Raji (cell line): Measurements from ENCODE around the gene UGGT2.

Experiments used
- POLR2A ChIP-seq: IDR thresholded peaks from 2 replicates; pipeline ENCODE4 v1.6.1; 2011; ENCODE audit warnings: low read depth, low read length, control low read depth; ENCODE audit not compliant: insufficient read depth

The UGGT2 gene

DNA sequence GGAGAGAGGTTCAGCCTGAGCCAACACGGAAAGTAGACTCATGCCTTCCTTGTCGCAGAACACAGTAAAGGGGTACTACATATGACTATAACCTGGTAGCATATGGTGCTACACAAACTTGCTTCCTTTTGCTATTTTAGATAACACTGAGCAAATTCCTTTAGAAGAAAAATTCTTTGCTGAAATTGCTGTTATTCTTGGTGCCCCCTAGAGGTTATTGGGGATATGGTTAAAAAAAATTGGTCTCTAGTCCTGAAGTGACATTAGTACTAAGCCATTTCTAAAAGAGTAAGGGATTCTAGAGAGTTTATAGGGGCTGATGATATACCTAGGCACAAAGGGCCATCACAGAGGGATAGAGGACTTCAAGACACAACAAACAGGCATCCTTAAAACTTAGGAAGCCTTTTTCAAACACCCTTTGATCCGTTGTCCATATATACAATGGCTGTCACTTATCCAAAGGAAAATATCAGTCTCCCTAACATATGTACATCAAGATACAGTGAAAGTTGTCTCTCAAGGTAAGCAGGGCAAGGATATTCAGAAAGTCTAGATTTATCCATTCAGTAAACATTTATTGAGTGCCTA lies 22.8 kb upstream of the UGGT2 start:
- TF ChIP-seq POLR2A: no peak

GRCh38 chr13:96072392-96072791 lies 19.2 kb upstream of the UGGT2 start:
- TF ChIP-seq POLR2A: no peak

DNA sequence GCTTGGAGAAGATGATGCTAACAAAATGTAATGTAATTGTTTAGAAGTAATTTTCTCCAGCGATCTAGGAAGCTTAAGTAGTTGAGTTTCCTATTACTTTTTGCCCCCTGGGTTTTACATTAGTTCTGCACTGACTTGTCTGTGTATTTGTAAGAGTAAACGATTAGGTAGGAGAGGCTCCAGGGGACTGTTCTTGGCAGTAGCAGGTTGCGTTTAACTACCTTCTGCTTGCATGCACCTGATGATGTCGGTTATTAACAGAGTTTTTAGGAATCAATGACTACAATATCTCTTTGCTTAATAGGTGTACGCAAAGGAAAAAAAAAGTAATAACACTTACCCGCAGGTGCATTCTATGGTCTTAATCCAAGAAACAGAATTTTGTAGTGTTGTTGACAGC lies 18.3 kb upstream of the UGGT2 start:
- no peak for TF ChIP-seq POLR2A

DNA sequence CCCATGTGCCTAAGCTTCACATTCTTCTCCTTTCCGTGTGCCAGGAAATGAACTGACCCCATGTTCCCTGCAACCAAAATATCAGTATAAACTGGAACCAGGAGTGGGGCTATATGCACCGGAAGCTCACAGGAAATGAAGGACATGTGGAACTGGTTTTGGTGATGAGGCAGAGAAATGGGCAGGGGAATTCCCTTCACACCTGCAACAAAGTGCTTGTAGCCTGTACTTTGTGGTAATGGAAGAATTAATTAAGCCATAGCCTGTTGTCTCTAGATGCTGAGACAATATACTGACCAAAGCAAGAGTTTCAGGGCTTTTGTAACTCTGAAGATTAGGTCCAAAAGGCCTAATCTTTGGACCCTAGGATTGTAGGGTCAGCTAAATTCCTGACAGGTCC lies 15.5 kb upstream of the UGGT2 start:
- no peak for TF ChIP-seq POLR2A

DNA sequence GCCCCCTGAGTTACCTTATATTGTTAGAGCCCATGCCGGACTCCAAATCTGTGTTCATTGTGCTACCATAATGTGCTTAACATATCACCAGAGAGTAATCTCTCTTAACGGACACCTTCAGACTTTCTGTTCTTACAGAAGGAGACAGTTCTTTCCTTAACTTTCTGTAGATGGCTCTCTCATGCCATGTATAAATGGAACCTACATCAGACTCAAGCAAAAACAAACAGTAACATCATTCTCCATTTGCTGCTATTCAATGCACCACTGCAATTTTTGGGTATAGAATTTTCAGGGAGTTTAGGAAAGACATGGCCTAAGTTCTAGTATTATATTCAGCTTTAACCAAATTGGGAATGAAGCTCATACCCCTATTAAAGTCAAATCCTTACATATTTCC lies 12.6 kb upstream of the UGGT2 start:
- TF ChIP-seq POLR2A: no peak

- TF ChIP-seq POLR2A: no peak
Measured at GRCh38 chr13:96052656-96053002, 572 bp downstream of the UGGT2 start.

DNA sequence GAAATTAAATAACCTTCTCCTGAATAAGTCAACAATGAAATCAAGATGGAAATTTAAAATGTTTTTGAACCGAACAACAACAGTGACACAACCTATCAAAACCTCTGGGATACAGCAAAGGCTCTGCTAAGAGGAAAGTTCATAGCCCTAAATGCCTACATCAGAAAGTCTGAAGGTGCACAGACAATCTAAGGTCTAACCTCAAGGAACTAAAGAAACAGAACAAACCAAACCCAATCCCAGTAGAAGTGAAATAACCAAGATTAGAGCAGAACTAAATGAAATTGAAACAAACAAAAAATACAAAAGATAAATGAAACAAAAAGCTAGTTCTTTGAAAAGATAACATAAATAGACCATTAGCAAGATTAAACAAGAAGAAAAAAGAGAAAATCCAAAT lies 9.0 kb downstream of the UGGT2 start:
- no peak for TF ChIP-seq POLR2A

- TF ChIP-seq POLR2A: no peak
Measured at GRCh38 chr13:96041326-96042110, 11.7 kb downstream of the UGGT2 start.

GRCh38 chr13:96036515-96036914 lies 16.7 kb downstream of the UGGT2 start:
- TF ChIP-seq POLR2A: no peak

DNA sequence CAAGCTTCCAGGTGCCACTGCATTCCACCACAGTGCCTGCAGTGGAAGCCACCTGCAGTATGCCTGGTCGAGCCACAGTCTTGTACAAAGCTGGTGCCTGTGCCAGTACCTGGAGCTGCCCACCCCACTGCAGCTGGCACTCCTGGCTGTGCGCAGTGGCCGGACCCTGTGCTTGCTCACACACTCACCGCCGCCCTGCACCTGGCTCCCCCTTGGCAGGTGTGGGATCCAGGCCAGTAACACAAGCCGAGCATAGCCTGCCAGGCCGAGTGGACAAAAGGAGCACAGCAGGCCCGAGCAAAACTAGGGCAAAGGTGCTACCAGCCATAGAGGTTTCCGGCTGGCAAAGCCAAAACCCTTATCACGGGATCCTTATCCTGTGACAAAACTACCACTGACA lies 18.5 kb downstream of the UGGT2 start:
- TF ChIP-seq POLR2A: no peak

GRCh38 chr13:96033220-96034015 lies 19.8 kb downstream of the UGGT2 start:
- TF ChIP-seq POLR2A: no peak

GRCh38 chr13:96032717-96033116 lies 20.5 kb downstream of the UGGT2 start:
- TF ChIP-seq POLR2A: no peak

DNA sequence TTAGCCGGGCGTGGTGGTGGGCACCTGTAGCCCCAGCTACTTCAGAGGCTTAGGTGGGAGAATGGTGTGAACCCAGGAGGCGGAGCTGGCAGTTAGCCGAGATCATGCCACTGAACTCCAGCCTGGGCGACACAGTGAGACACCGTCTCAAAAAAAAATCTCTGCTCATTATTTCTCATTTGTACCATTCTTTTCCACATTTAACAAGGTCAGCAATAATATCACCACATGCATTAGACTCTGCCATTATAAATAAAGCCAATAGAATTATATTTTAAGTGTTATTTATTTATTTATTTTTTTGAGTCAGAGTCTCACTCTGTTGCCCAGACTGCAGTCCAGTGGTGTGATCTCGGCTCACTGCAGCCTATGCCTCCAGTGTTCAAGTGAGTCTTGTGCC lies 24.2 kb downstream of the UGGT2 start:
- no peak for TF ChIP-seq POLR2A

DNA sequence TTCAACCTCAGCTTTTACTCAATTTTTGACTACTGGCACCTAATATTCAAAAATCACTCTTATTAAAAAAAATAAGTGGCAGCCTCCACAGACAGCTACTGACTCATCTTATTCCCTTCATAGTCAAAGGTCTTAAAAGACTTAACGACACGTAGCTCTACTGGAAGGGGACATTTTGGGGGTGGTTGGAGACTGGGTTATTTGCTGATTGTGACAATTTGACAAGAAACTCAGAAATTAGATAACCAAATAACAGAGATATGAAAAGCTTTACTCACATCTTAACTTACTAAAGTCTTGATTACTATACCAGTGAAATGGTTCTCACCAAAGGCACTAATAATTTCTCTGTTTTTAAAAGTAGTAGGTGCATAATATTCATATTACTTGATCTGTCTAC lies 25.7 kb downstream of the UGGT2 start:
- TF ChIP-seq POLR2A: no peak

- TF ChIP-seq POLR2A: no peak
Measured at GRCh38 chr13:96025283-96025682, 27.9 kb downstream of the UGGT2 start.

DNA sequence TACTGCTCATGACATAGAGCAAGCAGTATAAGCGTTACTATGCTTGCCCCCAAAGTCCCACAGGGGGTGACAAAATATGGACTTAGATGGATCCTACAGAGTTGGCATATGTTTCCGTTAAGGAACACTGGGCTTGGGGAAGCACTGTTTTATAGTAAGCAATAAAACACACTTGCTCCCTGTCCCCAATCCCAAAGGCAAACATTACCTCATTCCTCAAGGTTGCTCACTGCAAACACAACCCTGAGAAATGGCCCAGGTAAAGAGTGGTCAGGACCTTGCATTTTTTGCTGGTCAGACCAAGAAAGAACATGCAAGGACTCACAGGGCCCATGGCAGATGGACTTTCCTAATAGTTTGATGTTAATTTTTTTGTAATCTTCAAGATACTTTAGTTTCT lies 32.3 kb downstream of the UGGT2 start:
- TF ChIP-seq POLR2A: no peak
